ENCODE results near the gene YWHAG. TPM values are rescaled to one million over a fixed set of nuclear protein-coding genes. Genes with fewer than 3 reads are reported as not detected.

Gene YWHAG
- total RNA-seq, 1 experiment from 2014 or later = 192 TPM

DNA sequence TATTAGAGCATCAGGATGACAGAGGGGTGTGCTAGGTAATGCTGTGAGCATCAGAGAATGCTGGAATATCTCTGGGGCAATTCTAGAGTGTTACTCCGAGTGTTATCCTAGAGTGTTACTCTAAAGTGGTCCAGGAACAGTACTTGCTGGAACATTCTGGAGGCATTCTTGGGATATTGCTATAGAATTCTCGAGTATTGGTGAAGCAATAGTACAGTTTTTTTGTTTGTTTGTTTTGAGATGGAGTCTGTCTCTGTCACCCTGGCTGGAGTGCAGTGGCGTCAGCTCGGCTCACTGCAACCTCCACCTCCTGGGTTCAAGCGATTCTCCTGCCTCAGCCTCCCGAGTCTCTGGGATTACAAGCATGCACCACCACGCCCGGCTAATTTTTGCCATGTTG, 38.1 kb upstream of the YWHAG start:
- Mint-ChIP-seq H3K27ac (no peak overlapping the region), H3K9me3 (no peaks in the 10 kb centered on the region), H3K4me1 (peaks cover 34% of the 10 kb centered on the region), H3K36me3 (no peaks in the 10 kb centered on the region), H3K27me3 (ENCODE audit: low read depth) (peaks cover 10% of the 10 kb centered on the region), H3K4me3 (no peak overlapping the region; the same call in 1 of the 2 replicates)
- ATAC-seq (no peak), DNase-seq (ENCODE audit: low spot score) (no peak)
- POLR2A ChIA-PET = interaction anchor here (1.1 to 1.2 kb wide), 2 partner anchors 11 to 37 kb away, joined by 4 read pairs; no protein-coding TSS in a partner anchor
- CTCF ChIA-PET = no interaction called here
- no peak for TF ChIP-seq ETV6 (CRISPR knock-in tag; IDR thresholded peaks at IDR 0.05)
- no peak for TF ChIP-seq TP53 (CRISPR knock-in tag; IDR thresholded peaks at IDR 0.05)
- TF ChIP-seq OVOL2 (CRISPR knock-in tag; IDR thresholded peaks at IDR 0.05; ENCODE audit: borderline replicate concordance) = no peak
- TF ChIP-seq, protein P1, sequence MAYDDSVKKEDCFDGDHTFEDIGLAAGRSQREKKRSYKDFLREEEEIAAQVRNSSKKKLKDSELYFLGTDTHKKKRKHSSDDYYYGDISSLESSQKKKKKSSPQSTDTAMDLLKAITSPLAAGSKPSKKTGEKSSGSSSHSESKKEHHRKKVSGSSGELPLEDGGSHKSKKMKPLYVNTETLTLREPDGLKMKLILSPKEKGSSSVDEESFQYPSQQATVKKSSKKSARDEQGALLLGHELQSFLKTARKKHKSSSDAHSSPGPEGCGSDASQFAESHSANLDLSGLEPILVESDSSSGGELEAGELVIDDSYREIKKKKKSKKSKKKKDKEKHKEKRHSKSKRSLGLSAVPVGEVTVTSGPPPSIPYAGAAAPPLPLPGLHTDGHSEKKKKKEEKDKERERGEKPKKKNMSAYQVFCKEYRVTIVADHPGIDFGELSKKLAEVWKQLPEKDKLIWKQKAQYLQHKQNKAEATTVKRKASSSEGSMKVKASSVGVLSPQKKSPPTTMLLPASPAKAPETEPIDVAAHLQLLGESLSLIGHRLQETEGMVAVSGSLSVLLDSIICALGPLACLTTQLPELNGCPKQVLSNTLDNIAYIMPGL (CRISPR knock-in tag; IDR thresholded peaks at IDR 0.05) = no peak
- no peak for TF ChIP-seq NR2C2 (CRISPR knock-in tag; IDR thresholded peaks at IDR 0.05)
- TF ChIP-seq KAT7 (CRISPR knock-in tag; IDR thresholded peaks at IDR 0.05; ENCODE audit: borderline replicate concordance) = no peak
- TF ChIP-seq, protein P2, sequence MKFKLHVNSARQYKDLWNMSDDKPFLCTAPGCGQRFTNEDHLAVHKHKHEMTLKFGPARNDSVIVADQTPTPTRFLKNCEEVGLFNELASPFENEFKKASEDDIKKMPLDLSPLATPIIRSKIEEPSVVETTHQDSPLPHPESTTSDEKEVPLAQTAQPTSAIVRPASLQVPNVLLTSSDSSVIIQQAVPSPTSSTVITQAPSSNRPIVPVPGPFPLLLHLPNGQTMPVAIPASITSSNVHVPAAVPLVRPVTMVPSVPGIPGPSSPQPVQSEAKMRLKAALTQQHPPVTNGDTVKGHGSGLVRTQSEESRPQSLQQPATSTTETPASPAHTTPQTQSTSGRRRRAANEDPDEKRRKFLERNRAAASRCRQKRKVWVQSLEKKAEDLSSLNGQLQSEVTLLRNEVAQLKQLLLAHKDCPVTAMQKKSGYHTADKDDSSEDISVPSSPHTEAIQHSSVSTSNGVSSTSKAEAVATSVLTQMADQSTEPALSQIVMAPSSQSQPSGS (CRISPR knock-in tag; IDR thresholded peaks at IDR 0.05; ENCODE audit: borderline replicate concordance, low read depth) = no peak
- TF ChIP-seq, protein P3, sequence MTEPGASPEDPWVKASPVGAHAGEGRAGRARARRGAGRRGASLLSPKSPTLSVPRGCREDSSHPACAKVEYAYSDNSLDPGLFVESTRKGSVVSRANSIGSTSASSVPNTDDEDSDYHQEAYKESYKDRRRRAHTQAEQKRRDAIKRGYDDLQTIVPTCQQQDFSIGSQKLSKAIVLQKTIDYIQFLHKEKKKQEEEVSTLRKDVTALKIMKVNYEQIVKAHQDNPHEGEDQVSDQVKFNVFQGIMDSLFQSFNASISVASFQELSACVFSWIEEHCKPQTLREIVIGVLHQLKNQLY (CRISPR knock-in tag; IDR thresholded peaks at IDR 0.05) = no peak
- no peak for TF ChIP-seq TEAD4 (CRISPR knock-in tag; IDR thresholded peaks at IDR 0.05)
- TF ChIP-seq HMGA2 (CRISPR knock-in tag; IDR thresholded peaks at IDR 0.05) = no peak
- TF ChIP-seq ZBTB21 (CRISPR knock-in tag; IDR thresholded peaks at IDR 0.05; ENCODE audit: borderline replicate concordance) = no peak
- TF ChIP-seq NFE2L1 (CRISPR knock-in tag; IDR thresholded peaks at IDR 0.05) = no peak
- TF ChIP-seq FOXK1 (CRISPR knock-in tag; IDR thresholded peaks at IDR 0.05) = no peak
- TF ChIP-seq JUN (CRISPR knock-in tag; IDR thresholded peaks at IDR 0.05) = no peak
- TF ChIP-seq TCF7 (CRISPR knock-in tag; IDR thresholded peaks at IDR 0.05; ENCODE audit: low read depth) = no peak
- TF ChIP-seq, protein P4, sequence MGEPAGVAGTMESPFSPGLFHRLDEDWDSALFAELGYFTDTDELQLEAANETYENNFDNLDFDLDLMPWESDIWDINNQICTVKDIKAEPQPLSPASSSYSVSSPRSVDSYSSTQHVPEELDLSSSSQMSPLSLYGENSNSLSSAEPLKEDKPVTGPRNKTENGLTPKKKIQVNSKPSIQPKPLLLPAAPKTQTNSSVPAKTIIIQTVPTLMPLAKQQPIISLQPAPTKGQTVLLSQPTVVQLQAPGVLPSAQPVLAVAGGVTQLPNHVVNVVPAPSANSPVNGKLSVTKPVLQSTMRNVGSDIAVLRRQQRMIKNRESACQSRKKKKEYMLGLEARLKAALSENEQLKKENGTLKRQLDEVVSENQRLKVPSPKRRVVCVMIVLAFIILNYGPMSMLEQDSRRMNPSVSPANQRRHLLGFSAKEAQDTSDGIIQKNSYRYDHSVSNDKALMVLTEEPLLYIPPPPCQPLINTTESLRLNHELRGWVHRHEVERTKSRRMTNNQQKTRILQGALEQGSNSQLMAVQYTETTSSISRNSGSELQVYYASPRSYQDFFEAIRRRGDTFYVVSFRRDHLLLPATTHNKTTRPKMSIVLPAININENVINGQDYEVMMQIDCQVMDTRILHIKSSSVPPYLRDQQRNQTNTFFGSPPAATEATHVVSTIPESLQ (CRISPR knock-in tag; IDR thresholded peaks at IDR 0.05) = no peak
- TF ChIP-seq, protein P5, sequence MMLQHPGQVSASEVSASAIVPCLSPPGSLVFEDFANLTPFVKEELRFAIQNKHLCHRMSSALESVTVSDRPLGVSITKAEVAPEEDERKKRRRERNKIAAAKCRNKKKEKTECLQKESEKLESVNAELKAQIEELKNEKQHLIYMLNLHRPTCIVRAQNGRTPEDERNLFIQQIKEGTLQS (CRISPR knock-in tag; conservative IDR thresholded peaks at IDR 0.05) = no peak
- TF ChIP-seq ZNF121 (CRISPR knock-in tag; IDR thresholded peaks at IDR 0.05) = no peak
- TF ChIP-seq, protein P6, sequence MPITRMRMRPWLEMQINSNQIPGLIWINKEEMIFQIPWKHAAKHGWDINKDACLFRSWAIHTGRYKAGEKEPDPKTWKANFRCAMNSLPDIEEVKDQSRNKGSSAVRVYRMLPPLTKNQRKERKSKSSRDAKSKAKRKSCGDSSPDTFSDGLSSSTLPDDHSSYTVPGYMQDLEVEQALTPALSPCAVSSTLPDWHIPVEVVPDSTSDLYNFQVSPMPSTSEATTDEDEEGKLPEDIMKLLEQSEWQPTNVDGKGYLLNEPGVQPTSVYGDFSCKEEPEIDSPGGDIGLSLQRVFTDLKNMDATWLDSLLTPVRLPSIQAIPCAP (CRISPR knock-in tag; IDR thresholded peaks at IDR 0.05) = no peak
- no peak for TF ChIP-seq FOXJ3 (CRISPR knock-in tag; IDR thresholded peaks at IDR 0.05; ENCODE audit: borderline replicate concordance)
